SJSA1 (cell line): Measurements from ENCODE around the gene MUC20. TPM values are rescaled to one million over a fixed set of nuclear protein-coding genes. Genes with fewer than 3 reads are reported as not detected.
"Not testable (repeated sequence)": the region's sequence is repeated elsewhere in the genome, so short reads cannot be mapped to it uniquely, and the experiment has no call there.

Source experiments
- DNase-seq, 2 experiments: peaks; one replicate each; pipeline ENCODE4 v3.0.0-alpha.2; 2015 to 2020; ENCODE audit warnings: low spot score in 2 of 2, low read depth in 1 of 2
- H3K27ac ChIP-seq: fragments of 250-450 bp; sonication (Bioruptor Pico); 2 replicates; pipeline ENCODE4 v1.5.1; 2020; ENCODE audit warnings: mild to moderate bottlenecking, moderate library complexity
- H3K27me3 ChIP-seq: fragments of 250-450 bp; sonication (Bioruptor Pico); replicated peaks from 2 replicates; pipeline ENCODE4 v1.5.1; 2020; ENCODE audit warnings: mild to moderate bottlenecking, moderate library complexity
- H3K36me3 ChIP-seq: fragments of 250-450 bp; sonication (Bioruptor Pico); 2 replicates; pipeline ENCODE4 v1.5.1; 2020; ENCODE audit warnings: mild to moderate bottlenecking
- H3K4me1 ChIP-seq: fragments of 250-450 bp; sonication (Bioruptor Pico); replicated peaks from 2 replicates; pipeline ENCODE4 v1.6.1; 2021; ENCODE audit warnings: mild to moderate bottlenecking
- H3K4me3 ChIP-seq: fragments of 250-450 bp; sonication (Bioruptor Pico); 2 replicates; pipeline ENCODE4 v1.5.1; 2020; ENCODE audit warnings: mild to moderate bottlenecking
- H3K9me3 ChIP-seq: fragments of 250-450 bp; sonication (Bioruptor Pico); replicated peaks from 2 replicates; pipeline ENCODE4 v1.5.1; 2020; ENCODE audit warnings: mild to moderate bottlenecking
- total RNA-seq: library from RNA; depleted of rRNA; stranded (reverse); fragments of >200 nt; shearing (Covaris generic); gene quantifications from 2 replicates; pipeline ENCODE4 v1.2.3, GENCODE V29; 2014

The MUC20 gene
- total RNA-seq, 1 experiment from 2014 or later: not detected

DNA sequence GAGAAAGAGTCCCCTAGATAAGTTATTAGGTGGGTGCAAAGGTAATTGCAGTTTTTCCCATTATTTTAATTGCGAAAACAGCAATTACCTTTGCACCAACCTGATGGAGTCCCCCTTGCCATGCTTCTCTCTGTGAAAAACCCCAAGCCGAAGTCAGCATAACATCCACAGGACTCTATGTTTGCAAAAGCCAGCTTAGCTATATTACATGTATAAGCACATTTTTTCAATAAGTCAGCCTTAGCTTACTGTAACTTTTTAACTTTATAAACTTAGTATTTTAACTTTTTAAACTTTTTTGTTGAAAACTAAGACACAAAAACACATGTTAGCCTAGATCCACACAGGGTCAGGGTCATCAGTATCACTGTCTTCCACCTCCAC is 21.4 kb upstream of the MUC20 start:
- Histone ChIP-seq H3K4me3 (no peak overlapping the region), H3K4me1 (peaks cover 19% of the 10 kb centered on the region), H3K9me3 (no peaks in the 10 kb centered on the region), H3K36me3 (peaks cover 7% of the 10 kb centered on the region; the same call in 1 of the 2 replicates), H3K27ac (no peak overlapping the region), H3K27me3 (0 out of 2 replicates have a peak, but pooled peaks cover 4% of the 10 kb centered on the region)
- DNase-seq: no peak

GRCh38 chr3:195699860-195700259 is 20.9 kb upstream of the MUC20 start:
- H3K27me3 ChIP-seq: 0 out of 2 replicates have a peak, but pooled peaks cover 4% of the 10 kb centered on the region
- H3K9me3 ChIP-seq: no peaks in the 10 kb centered on the region
- no peak overlapping the region for H3K27ac ChIP-seq
- no peak overlapping the region for H3K4me3 ChIP-seq
- no peak for DNase-seq
- H3K36me3 ChIP-seq: peaks cover 6% of the 10 kb centered on the region; the same call in 1 of the 2 replicates
- H3K4me1 ChIP-seq: peaks cover 19% of the 10 kb centered on the region

DNA sequence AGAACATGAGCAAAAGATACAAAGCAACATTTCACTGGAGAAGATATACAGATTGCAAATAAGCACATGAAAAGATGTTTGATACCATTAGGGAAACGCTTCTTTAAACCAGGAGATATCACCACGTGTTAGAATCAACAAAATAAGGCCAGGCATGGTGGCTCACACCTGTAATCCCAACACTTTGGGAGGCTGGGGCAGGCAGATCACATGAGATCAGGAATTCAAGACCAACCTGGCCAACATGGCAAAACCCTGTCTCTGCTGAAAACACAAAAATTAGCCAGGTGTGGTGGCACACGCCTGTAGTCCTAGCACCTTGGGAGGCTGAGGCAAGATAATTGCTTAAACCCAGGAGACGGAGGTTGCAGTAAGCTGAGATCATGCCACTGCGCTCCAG is 20.5 kb upstream of the MUC20 start:
- Histone ChIP-seq H3K36me3 (peaks cover 2% of the 10 kb centered on the region; the same call in 1 of the 2 replicates), H3K27ac (no peak overlapping the region), H3K9me3 (no peaks in the 10 kb centered on the region), H3K27me3 (0 out of 2 replicates have a peak, but pooled peaks cover 4% of the 10 kb centered on the region), H3K4me3 (no peak overlapping the region), H3K4me1 (peaks cover 19% of the 10 kb centered on the region)
- no peak for DNase-seq

DNA sequence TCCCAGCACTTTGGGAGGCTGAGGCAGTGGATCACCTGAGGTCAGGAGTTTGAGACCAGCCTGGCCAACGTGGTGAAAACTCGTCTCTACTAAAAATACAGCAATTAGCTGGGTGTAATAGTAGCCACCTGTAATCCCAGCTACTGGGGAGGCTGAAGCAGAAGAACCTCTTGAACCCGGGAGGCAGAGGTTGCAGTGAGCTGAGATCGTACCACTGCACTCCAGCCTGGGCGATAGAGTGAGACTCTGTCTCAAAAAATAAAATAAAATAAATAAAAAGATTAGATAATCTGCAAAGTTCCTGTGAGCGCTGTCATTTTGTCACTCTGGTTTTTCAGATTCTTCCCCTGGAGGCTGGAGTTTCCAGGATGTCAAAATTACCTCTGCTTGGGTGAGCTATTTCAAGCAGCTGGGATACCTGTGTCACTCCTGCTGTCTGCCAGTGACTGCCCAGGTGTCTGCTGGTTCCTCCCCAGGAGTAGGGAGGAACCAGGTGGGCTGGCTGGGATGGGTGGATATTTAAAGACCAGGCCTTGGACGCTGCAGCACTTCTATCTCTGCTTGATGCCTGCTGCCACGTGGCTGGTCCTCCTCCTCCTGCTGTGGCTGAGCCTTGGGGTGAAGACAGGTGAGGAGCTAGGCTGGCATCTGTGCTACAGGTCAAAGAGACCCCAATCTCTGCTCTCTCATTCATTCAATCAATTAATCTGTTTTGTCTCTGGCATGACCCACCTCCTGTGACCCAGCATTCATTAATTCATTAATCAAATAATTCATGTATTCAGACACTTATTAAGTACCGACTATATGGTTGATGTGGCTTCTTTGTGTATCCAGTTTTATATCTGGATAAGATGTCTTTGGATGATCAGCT is 19.5 kb upstream of the MUC20 start:
- Histone ChIP-seq H3K36me3 (no peaks in the 10 kb centered on the region), H3K27me3 (0 out of 2 replicates have a peak, but pooled peaks cover 4% of the 10 kb centered on the region), H3K27ac (no peak overlapping the region), H3K4me3 (no peak overlapping the region), H3K4me1 (peaks cover 19% of the 10 kb centered on the region), H3K9me3 (no peaks in the 10 kb centered on the region)
- DNase-seq: no peak

GRCh38 chr3:195703776-195704175 is 17.0 kb upstream of the MUC20 start:
- Histone ChIP-seq H3K27ac (no peak overlapping the region), H3K9me3 (no peaks in the 10 kb centered on the region; the same call in 1 of the 2 replicates), H3K27me3 (peaks cover 7% of the 10 kb centered on the region; the same call in 1 of the 2 replicates), H3K4me1 (peaks cover 6% of the 10 kb centered on the region), H3K4me3 (no peak overlapping the region), H3K36me3 (no peaks in the 10 kb centered on the region)
- DNase-seq: no peak

- Histone ChIP-seq H3K36me3 (no peaks in the 10 kb centered on the region), H3K4me3 (no peak overlapping the region), H3K27me3 (peaks cover 7% of the 10 kb centered on the region; the same call in 1 of the 2 replicates), H3K9me3 (no peaks in the 10 kb centered on the region; the same call in 1 of the 2 replicates), H3K27ac (no peak overlapping the region), H3K4me1 (peaks cover 7% of the 10 kb centered on the region; the same call in 1 of the 2 replicates)
- DNase-seq: peak in 1 of 2 experiments; percentile 31
These were observed 16.3 kb upstream of the MUC20 start for GRCh38 chr3:195704433-195704999.

- no peak overlapping the region for H3K27ac ChIP-seq
- DNase-seq: peak in 1 of 2 experiments; percentile 42
- H3K4me1 ChIP-seq: peaks cover 7% of the 10 kb centered on the region; the same call in 1 of the 2 replicates
- H3K27me3 ChIP-seq: peaks cover 3% of the 10 kb centered on the region; the same call in 1 of the 2 replicates
- H3K4me3 ChIP-seq: no peak overlapping the region
- no peaks in the 10 kb centered on the region for H3K36me3 ChIP-seq
- H3K9me3 ChIP-seq: no peaks in the 10 kb centered on the region; the same call in 1 of the 2 replicates
These were observed 15.4 kb upstream of the MUC20 start for GRCh38 chr3:195705081-195705991.

DNA sequence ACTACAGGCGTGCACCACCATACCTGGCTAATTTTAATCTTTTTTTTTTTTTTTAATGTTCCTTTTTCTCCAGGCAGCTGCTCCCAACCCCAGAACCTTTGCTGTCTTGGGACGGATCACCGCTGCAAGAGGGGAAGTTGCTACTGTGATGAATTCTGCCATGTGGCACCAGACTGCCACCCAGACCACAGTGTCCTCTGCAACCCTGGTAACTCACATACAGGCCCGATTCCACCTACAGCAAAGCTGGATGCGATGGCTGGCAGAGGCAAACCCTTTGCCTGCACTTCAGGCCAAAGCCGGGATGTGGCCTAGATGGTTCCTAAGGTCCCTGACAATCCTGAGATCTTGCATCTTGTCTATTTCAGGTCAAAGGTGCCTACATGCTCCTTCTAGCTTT is 12.7 kb upstream of the MUC20 start:
- Histone ChIP-seq H3K27ac (no peak overlapping the region), H3K27me3 (peaks cover 3% of the 10 kb centered on the region; the same call in 1 of the 2 replicates), H3K36me3 (no peaks in the 10 kb centered on the region; the same call in 1 of the 2 replicates), H3K4me1 (peaks cover 7% of the 10 kb centered on the region; the same call in 1 of the 2 replicates), H3K9me3 (no peaks in the 10 kb centered on the region; the same call in 1 of the 2 replicates), H3K4me3 (no peak overlapping the region)
- no peak for DNase-seq

DNA sequence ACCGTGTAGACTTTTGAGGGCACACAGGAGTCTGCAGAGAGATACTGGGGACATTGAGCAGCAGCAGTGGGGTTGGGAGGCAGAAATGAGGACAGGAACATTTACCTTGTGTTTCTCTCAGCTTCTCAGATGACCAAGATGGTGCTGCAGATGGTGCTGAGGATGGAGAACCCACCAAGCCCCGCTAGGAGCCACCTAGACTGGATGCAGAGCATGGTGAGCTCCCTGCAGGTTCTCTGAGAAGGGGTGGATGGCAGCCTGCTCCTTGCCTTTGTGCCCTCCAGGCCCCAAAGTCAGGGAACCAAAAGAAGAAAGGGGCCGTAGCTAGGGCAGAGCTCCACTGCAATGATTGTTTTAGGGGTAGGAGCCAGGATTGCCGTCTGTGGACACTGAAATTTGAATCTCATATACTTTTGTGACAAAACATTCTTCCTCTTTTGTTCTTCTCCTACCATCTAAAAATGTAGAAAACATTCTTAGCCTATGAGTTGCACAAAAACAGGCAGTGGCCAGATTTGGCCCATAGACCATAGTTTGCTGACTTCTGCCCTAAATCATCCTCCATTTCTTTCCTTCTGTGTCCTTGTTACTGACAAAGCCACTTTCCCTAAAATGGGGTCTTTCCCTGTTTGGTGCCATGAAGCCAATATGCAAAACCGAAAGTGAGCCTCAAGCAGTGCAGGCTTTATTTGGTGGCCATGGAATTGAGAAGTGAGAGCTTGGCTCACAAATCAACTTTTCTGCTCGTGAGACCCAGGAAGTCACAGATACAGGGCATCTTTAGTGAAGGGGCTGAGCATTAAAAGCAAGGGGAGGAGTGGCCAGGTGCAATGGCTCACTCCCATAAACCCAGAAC is 11.9 kb upstream of the MUC20 start:
- no peak for DNase-seq
- Histone ChIP-seq H3K4me3 (no peak overlapping the region), H3K27ac (no peak overlapping the region), H3K27me3 (peaks cover 3% of the 10 kb centered on the region; the same call in 1 of the 2 replicates), H3K9me3 (no peaks in the 10 kb centered on the region; the same call in 1 of the 2 replicates), H3K4me1 (peaks cover 7% of the 10 kb centered on the region; the same call in 1 of the 2 replicates), H3K36me3 (no peaks in the 10 kb centered on the region; the same call in 1 of the 2 replicates)

- H3K4me3 ChIP-seq: no peak overlapping the region
- H3K27me3 ChIP-seq: peaks cover 7% of the 10 kb centered on the region
- no peak for DNase-seq
- H3K36me3 ChIP-seq: no peaks in the 10 kb centered on the region; the same call in 1 of the 2 replicates
- no peaks in the 10 kb centered on the region; the same call in 1 of the 2 replicates for H3K9me3 ChIP-seq
- peaks cover 7% of the 10 kb centered on the region; the same call in 1 of the 2 replicates for H3K4me1 ChIP-seq
- no peak overlapping the region for H3K27ac ChIP-seq
These were observed 11.1 kb upstream of the MUC20 start for GRCh38 chr3:195709676-195710085.

GRCh38 chr3:195710126-195710905 is 10.5 kb upstream of the MUC20 start:
- peaks cover 12% of the 10 kb centered on the region for H3K27me3 ChIP-seq
- DNase-seq, H3K36me3 ChIP-seq: not testable (repeated sequence)

More at GRCh38 chr3:195710126-195710905, 10.5 kb upstream of the MUC20 start:
- not testable (repeated sequence) for H3K27ac ChIP-seq, H3K9me3 ChIP-seq, H3K4me1 ChIP-seq, H3K4me3 ChIP-seq
